ENCODE results near the gene ATP6V0E1. TPM values are rescaled to one million over a fixed set of nuclear protein-coding genes. Genes with fewer than 3 reads are reported as not detected.

Gene ATP6V0E1
- total and polyA plus RNA-seq, 2 donors (not counting 3 experiments of a cell fraction or from before 2014, with no cell fraction given): 217 to 278 TPM

DNA sequence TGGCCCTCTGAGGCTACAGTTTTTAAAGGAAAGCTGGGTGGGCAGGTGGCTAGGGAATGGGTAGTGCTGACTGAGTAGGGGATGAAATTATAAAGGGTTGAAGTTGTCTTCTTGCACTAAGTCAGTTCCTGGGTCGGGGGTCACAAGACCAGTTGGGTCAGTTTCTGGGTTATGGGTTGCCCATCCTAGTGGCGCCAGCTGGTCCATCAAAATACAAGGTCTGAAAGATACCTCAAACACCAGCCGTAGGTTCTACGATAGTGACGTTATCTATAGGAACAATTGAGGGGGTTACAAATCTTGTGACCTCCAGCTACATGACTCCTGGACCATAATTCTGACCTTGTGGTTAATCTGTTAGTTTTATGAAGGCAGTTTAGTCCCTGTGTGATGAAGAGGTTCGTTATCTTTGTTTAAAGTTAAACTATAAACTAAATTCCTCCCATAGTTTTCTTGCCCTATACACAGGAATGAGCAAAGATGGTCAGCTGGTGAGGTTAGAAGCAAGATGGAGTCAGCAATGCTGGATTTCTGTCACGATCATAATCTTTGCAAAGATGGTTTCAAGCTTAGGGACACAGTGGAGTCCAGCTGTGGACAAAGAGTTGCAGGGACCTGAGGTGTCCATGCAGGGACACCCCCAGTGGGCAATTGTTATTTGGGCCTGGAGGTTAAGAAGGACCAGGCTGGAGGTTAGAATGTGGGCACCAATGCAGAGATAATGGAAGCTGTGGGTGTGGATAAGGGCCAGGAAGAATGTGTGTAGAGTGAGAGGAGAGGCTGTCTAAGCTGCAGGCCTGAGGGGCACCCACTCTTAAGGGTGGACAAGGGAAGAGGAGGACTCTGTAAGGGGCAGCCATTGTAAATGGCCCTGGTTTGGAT, 58.6 kb downstream of the ATP6V0E1 start:
- Histone ChIP-seq H3K9me3 (replicated peaks; ENCODE audit: control insufficient read depth, insufficient read depth, low read length) (no peaks in the 10 kb centered on the region), H3K4me1 (ENCODE audit: control insufficient read depth, extremely low read depth, insufficient read depth, low read length) (no peaks in the 10 kb centered on the region), H4K20me1 (replicated peaks; ENCODE audit: control insufficient read depth, extremely low read depth, insufficient read depth, low read length) (no peaks in the 10 kb centered on the region), H3K27ac (ENCODE audit: insufficient read depth, low read depth, low read length) (no peak overlapping the region), H2AFZ (ENCODE audit: low read depth, low read length) (no peak overlapping the region), H3K4me2 (ENCODE audit: insufficient read depth, low read length) (no peak overlapping the region), H3K79me2 (ENCODE audit: control insufficient read depth, insufficient read depth, low read length) (no peaks in the 10 kb centered on the region), H3K4me3 (replicated peaks in 1 of 3; ENCODE audit: insufficient read depth in 1 of 3, low read depth in 1 of 3, low read length in 3 of 3) (no peak overlapping the region), H3K9ac (replicated peaks; ENCODE audit: extremely low read depth, insufficient read depth, low read length) (no peak overlapping the region), H3K36me3 (ENCODE audit: control insufficient read depth in 2 of 2, extremely low read depth in 1 of 2, insufficient read depth in 2 of 2, low read length in 2 of 2) (no peaks in the 10 kb centered on the region), H3K27me3 (ENCODE audit: control insufficient read depth in 2 of 2, insufficient read depth in 2 of 2, low read length in 2 of 2) (no peaks in the 10 kb centered on the region), H3K9me1 (replicated peaks; ENCODE audit: control insufficient read depth, extremely low read depth, insufficient read depth, low read length) (no peaks in the 10 kb centered on the region)
- CTCF ChIA-PET: interaction anchor here (1.0 to 1.4 kb wide), 4 partner anchors 23 to 58 kb away, joined by 3 to 5 read pairs (median 3); no protein-coding TSS in a partner anchor
- intact Hi-C loops (cut with micrococcal nuclease) (no loop called here), dilution Hi-C loops (cut with MboI; ENCODE audit: extremely low pct_ligation_motif_present, low sequenced_read_pairs) (no loop called here)
- BruUV-seq (replicated peaks): no TSS peak
- POLR2A ChIA-PET: no interaction called here
- no peak for FAIRE-seq
- no peak for DNase-seq (ENCODE audit: low read depth, low spot score)
- TF ChIP-seq FOS (IDR thresholded peaks at IDR 0.05; ENCODE audit: borderline replicate concordance, insufficient read depth, low read length): no peak
- no peak for TF ChIP-seq JUN (IDR thresholded peaks at IDR 0.05; ENCODE audit: borderline replicate concordance, insufficient read depth, insufficient read length, low read depth)
- TF ChIP-seq GATA2 (IDR thresholded peaks at IDR 0.05; ENCODE audit: insufficient read depth, insufficient read length, low read depth, low read length): no peak
- no peak for TF ChIP-seq MYC (IDR thresholded peaks at IDR 0.05; ENCODE audit: low read depth, low read length)
- TF ChIP-seq POLR2AphosphoS5 (IDR thresholded peaks at IDR 0.05; ENCODE audit: insufficient read depth, low read depth, low read length): no peak
- TF ChIP-seq, protein P1, sequence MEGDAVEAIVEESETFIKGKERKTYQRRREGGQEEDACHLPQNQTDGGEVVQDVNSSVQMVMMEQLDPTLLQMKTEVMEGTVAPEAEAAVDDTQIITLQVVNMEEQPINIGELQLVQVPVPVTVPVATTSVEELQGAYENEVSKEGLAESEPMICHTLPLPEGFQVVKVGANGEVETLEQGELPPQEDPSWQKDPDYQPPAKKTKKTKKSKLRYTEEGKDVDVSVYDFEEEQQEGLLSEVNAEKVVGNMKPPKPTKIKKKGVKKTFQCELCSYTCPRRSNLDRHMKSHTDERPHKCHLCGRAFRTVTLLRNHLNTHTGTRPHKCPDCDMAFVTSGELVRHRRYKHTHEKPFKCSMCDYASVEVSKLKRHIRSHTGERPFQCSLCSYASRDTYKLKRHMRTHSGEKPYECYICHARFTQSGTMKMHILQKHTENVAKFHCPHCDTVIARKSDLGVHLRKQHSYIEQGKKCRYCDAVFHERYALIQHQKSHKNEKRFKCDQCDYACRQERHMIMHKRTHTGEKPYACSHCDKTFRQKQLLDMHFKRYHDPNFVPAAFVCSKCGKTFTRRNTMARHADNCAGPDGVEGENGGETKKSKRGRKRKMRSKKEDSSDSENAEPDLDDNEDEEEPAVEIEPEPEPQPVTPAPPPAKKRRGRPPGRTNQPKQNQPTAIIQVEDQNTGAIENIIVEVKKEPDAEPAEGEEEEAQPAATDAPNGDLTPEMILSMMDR (IDR thresholded peaks at IDR 0.05; ENCODE audit: extremely low read depth in 1 of 2, insufficient read depth in 1 of 2, low read depth in 1 of 2, low read length in 2 of 2): no peak
- no peak for TF ChIP-seq MAX (IDR thresholded peaks at IDR 0.05; ENCODE audit: insufficient read depth, insufficient read length)
- no peak for TF ChIP-seq POLR2A (IDR thresholded peaks at IDR 0.05; ENCODE audit: low read depth, low read length)
- TF ChIP-seq EZH2 (IDR thresholded peaks at IDR 0.05; ENCODE audit: borderline replicate concordance, low read depth, low read length, severe bottlenecking): no peak

Data from endothelial cell of umbilical vein (primary cell).